OCI-LY1 (cell line): Measurements from ENCODE around the gene ZNF618.

Experiments used
- H2AFZ ChIP-seq: fragments of 200-600 bp; sonication (generic), shearing (Covaris generic); 2 replicates; pipeline ENCODE4 v1.6.0; 2014; ENCODE audit warnings: antibody characterized with exemption, mild to moderate bottlenecking, low read length
- H3F3A ChIP-seq: fragments of 200-600 bp; sonication (generic), shearing (Covaris generic); 2 replicates; pipeline ENCODE4 v1.6.0; 2014; ENCODE audit warnings: mild to moderate bottlenecking, antibody characterized with exemption, low read length, moderate library complexity; ENCODE audit not compliant: insufficient read depth
- H3K27ac ChIP-seq: fragments of 200-600 bp; sonication (generic); 2 replicates; pipeline ENCODE4 v1.5.1; 2014; ENCODE audit warnings: low read length, mixed run types, mild to moderate bottlenecking, low read depth; ENCODE audit not compliant: poor library complexity, severe bottlenecking
- H3K27me3 ChIP-seq: fragments of 200-600 bp; sonication (generic); 2 replicates; pipeline ENCODE4 v1.6.0; 2014; ENCODE audit warnings: antibody characterized with exemption, mild to moderate bottlenecking, low read length, moderate library complexity; ENCODE audit not compliant: insufficient read depth
- H3K36me3 ChIP-seq: fragments of 200-600 bp; sonication (generic); 2 replicates; pipeline ENCODE4 v1.6.1; 2014; ENCODE audit warnings: mild to moderate bottlenecking, antibody characterized with exemption, low read length, moderate library complexity, mixed read lengths; ENCODE audit not compliant: insufficient read depth
- H3K4me1 ChIP-seq: fragments of 200-600 bp; sonication (generic); 2 replicates; pipeline ENCODE4 v1.5.1; 2014; ENCODE audit warnings: mild to moderate bottlenecking, low read length, moderate library complexity; ENCODE audit not compliant: insufficient read depth, severe bottlenecking
- H3K4me2 ChIP-seq: fragments of 200-600 bp; sonication (generic), shearing (Covaris generic); 2 replicates; pipeline ENCODE4 v1.6.1; 2014; ENCODE audit warnings: low read length
- H3K4me3 ChIP-seq: fragments of 200-600 bp; sonication (generic); 2 replicates; pipeline ENCODE4 v1.5.1; 2014; ENCODE audit warnings: low read length, low read depth, mild to moderate bottlenecking, mixed read lengths; ENCODE audit not compliant: poor library complexity, severe bottlenecking
- H3K79me2 ChIP-seq: fragments of 200-600 bp; shearing (Covaris generic); 2 replicates; pipeline ENCODE4 v1.6.1; 2016; ENCODE audit warnings: mixed run types, low read length, mixed read lengths; ENCODE audit not compliant: insufficient read depth
- H3K9ac ChIP-seq: fragments of 200-600 bp; sonication (generic), shearing (Covaris generic); 2 replicates; pipeline ENCODE4 v1.6.1; 2014; ENCODE audit warnings: mild to moderate bottlenecking, low read length, mixed read lengths
- H3K9me2 ChIP-seq: fragments of 200-600 bp; sonication (generic), shearing (Covaris generic); 2 replicates; pipeline ENCODE4 v1.6.1; 2014; ENCODE audit warnings: low read depth, mild to moderate bottlenecking, low read length, mixed read lengths
- H3K9me3 ChIP-seq: fragments of 200-600 bp; shearing (Covaris generic); 2 replicates; pipeline ENCODE4 v1.6.1; 2014; ENCODE audit warnings: low read length, mixed read lengths
- H4K20me1 ChIP-seq: fragments of 200-600 bp; sonication (generic), shearing (Covaris generic); 2 replicates; pipeline ENCODE4 v1.6.0; 2016; ENCODE audit warnings: mild to moderate bottlenecking, low read length; ENCODE audit not compliant: insufficient read depth
- CTCF ChIP-seq: fragments of 200-600 bp; sonication (generic), shearing (Covaris generic); IDR thresholded peaks from 2 replicates; pipeline ENCODE4 v1.5.1; 2017; ENCODE audit warnings: mild to moderate bottlenecking, antibody characterized with exemption, low read length, moderate library complexity, mixed read lengths
- EZH2 ChIP-seq: fragments of 200-600 bp; sonication (generic), shearing (Covaris generic); IDR thresholded peaks from 2 replicates; pipeline ENCODE4 v1.8.0; 2017; ENCODE audit warnings: borderline replicate concordance, mixed run types, mild to moderate bottlenecking, antibody characterized with exemption, low read length, moderate library complexity, mixed read lengths

Gene ZNF618

GRCh38 chr9:113958556-113958955 is 82.4 kb downstream of the ZNF618 start:
- H3K9ac ChIP-seq = no peak overlapping the region
- H3K27ac ChIP-seq = no peak overlapping the region
- H2AFZ ChIP-seq = no peak overlapping the region
- H3F3A ChIP-seq = no peaks in the 10 kb centered on the region
- TF ChIP-seq EZH2 (no peak), CTCF (no peak)
- no peak overlapping the region for H3K4me3 ChIP-seq
- H3K9me2 ChIP-seq = no peaks in the 10 kb centered on the region
- H3K36me3 ChIP-seq = no peaks in the 10 kb centered on the region
- H3K27me3 ChIP-seq = no peaks in the 10 kb centered on the region
- H3K79me2 ChIP-seq = no peaks in the 10 kb centered on the region
- H4K20me1 ChIP-seq = no peaks in the 10 kb centered on the region
- no peaks in the 10 kb centered on the region for H3K4me1 ChIP-seq
- no peak overlapping the region for H3K4me2 ChIP-seq
- no peaks in the 10 kb centered on the region for H3K9me3 ChIP-seq

GRCh38 chr9:113960768-113961167 is 84.7 kb downstream of the ZNF618 start:
- no peaks in the 10 kb centered on the region for H3K36me3 ChIP-seq
- no peaks in the 10 kb centered on the region for H3K9me3 ChIP-seq
- no peaks in the 10 kb centered on the region for H3K9me2 ChIP-seq
- H2AFZ ChIP-seq = no peak overlapping the region
- no peak overlapping the region for H3K27ac ChIP-seq
- H3K79me2 ChIP-seq = no peaks in the 10 kb centered on the region
- no peak overlapping the region for H3K4me2 ChIP-seq
- no peaks in the 10 kb centered on the region for H3F3A ChIP-seq
- H3K4me1 ChIP-seq = no peaks in the 10 kb centered on the region
- no peaks in the 10 kb centered on the region for H3K27me3 ChIP-seq
- H3K4me3 ChIP-seq = no peak overlapping the region
- TF ChIP-seq CTCF (no peak), EZH2 (no peak)
- no peak overlapping the region for H3K9ac ChIP-seq
- no peaks in the 10 kb centered on the region for H4K20me1 ChIP-seq

- no peaks in the 10 kb centered on the region for H4K20me1 ChIP-seq
- no peak overlapping the region for H2AFZ ChIP-seq
- TF ChIP-seq CTCF (no peak), EZH2 (no peak)
- no peaks in the 10 kb centered on the region for H3F3A ChIP-seq
- no peaks in the 10 kb centered on the region for H3K9me2 ChIP-seq
- no peak overlapping the region for H3K27ac ChIP-seq
- H3K9me3 ChIP-seq = no peaks in the 10 kb centered on the region
- no peak overlapping the region for H3K4me2 ChIP-seq
- H3K4me3 ChIP-seq = no peak overlapping the region
- no peaks in the 10 kb centered on the region for H3K36me3 ChIP-seq
- no peaks in the 10 kb centered on the region for H3K4me1 ChIP-seq
- 0 out of 2 replicates have a peak, but pooled peaks cover 4% of the 10 kb centered on the region for H3K27me3 ChIP-seq
- no peak overlapping the region for H3K9ac ChIP-seq
- no peaks in the 10 kb centered on the region for H3K79me2 ChIP-seq
These were observed 86.3 kb downstream of the ZNF618 start for GRCh38 chr9:113962396-113962795.
